Amniotic epithelial cell (primary cell): ENCODE results near the gene HEXIM2.
"Not testable (repeated sequence)": the region's sequence is repeated elsewhere in the genome, so short reads cannot be mapped to it uniquely, and the experiment has no call there.

Experiments used
- DNase-seq: peaks from one replicate; pipeline ENCODE4 v3.0.0-alpha.2; 2010; ENCODE audit warnings: low read depth

The HEXIM2 gene

GRCh38 chr17:45161288-45162024 is at the start of gene HEXIM2:
HEXIM2 (plus strand) TSS chr17:45161875; CDS start chr17:45162794, 919 bp downstream.
- peak; percentile 100 for DNase-seq

GRCh38 chr17:45112559-45113423 is 48.9 kb upstream of the HEXIM2 start:
- no peak for DNase-seq

- DNase-seq, result no peak
These were observed 48.3 kb upstream of the HEXIM2 start for GRCh38 chr17:45113424-45113754.

- no peak for DNase-seq
These were observed 47.4 kb upstream of the HEXIM2 start for GRCh38 chr17:45114117-45114932.

GRCh38 chr17:45115015-45115625 is 46.6 kb upstream of the HEXIM2 start:
- no peak for DNase-seq

GRCh38 chr17:45115871-45116270 is 45.8 kb upstream of the HEXIM2 start:
- DNase-seq, result peak; percentile 60

GRCh38 chr17:45116434-45117016 is 45.1 kb upstream of the HEXIM2 start:
- DNase-seq, result no peak

- DNase-seq, result no peak
These were observed 44.3 kb upstream of the HEXIM2 start for GRCh38 chr17:45117334-45117733.

GRCh38 chr17:45117848-45118646 is 43.6 kb upstream of the HEXIM2 start:
- DNase-seq, result no peak

- no peak for DNase-seq
These were observed 43.0 kb upstream of the HEXIM2 start for GRCh38 chr17:45118691-45119090.

- DNase-seq, result no peak
These were observed 41.7 kb upstream of the HEXIM2 start for GRCh38 chr17:45119964-45120363.

- DNase-seq, result no peak
These were observed 41.1 kb upstream of the HEXIM2 start for GRCh38 chr17:45120558-45120957.

- DNase-seq, result no peak
These were observed 40.6 kb upstream of the HEXIM2 start for GRCh38 chr17:45121055-45121454.

- DNase-seq, result no peak
These were observed 38.5 kb upstream of the HEXIM2 start for GRCh38 chr17:45123076-45123770.

GRCh38 chr17:45123930-45124796 is 37.5 kb upstream of the HEXIM2 start:
- DNase-seq, result peak; percentile 89

GRCh38 chr17:45124797-45125122 is 36.9 kb upstream of the HEXIM2 start:
- DNase-seq, result not testable (repeated sequence)

- no peak for DNase-seq
These were observed 36.2 kb upstream of the HEXIM2 start for GRCh38 chr17:45125509-45125908.

- DNase-seq, result no peak
These were observed 34.5 kb upstream of the HEXIM2 start for GRCh38 chr17:45127207-45127547.

GRCh38 chr17:45127548-45128300 is 34.0 kb upstream of the HEXIM2 start:
- DNase-seq, result peak; percentile 39
